Uterus (tissue), 4 donors: ENCODE measurements around the gene PKP4. TPM values are rescaled to one million over a fixed set of nuclear protein-coding genes. Genes with fewer than 3 reads are reported as not detected.

Experiments
- DNase-seq, 2 donors: peaks; one replicate each; pipeline ENCODE4 v3.0.0-alpha.2; 2019 to 2020
- H3K27ac ChIP-seq, 2 donors: fragments of 200-600 bp; sonication (generic); 1 replicate in 1 of 2; 2 replicates in 1 of 2; pipeline ENCODE4 v1.5.1; 2016 to 2018
- H3K27me3 ChIP-seq, 2 donors: fragments of 200-600 bp; sonication (generic); one replicate each; pipeline ENCODE4 v1.5.1; 2018 to 2019; ENCODE audit warnings: control low read depth in 1 of 2
- H3K36me3 ChIP-seq, 2 donors: fragments of 200-600 bp; sonication (generic); one replicate each; pipeline ENCODE4 v1.5.1; 2019; ENCODE audit warnings: control low read depth in 1 of 2
- H3K4me1 ChIP-seq, 2 donors: fragments of 200-600 bp; sonication (generic); one replicate each; pipeline ENCODE4 v1.5.1; 2018 to 2019; ENCODE audit warnings: control low read depth in 1 of 2
- H3K4me3 ChIP-seq, 2 donors: fragments of 200-600 bp; sonication (generic); 1 replicate in 1 of 2; 2 replicates in 1 of 2; pipeline ENCODE4 v1.5.1; 2018 to 2019; ENCODE audit warnings: mild to moderate bottlenecking in 1 of 2
- H3K9me3 ChIP-seq, 2 donors: fragments of 200-600 bp; sonication (generic); one replicate each; pipeline ENCODE4 v1.5.1; 2019; ENCODE audit warnings: control low read depth in 1 of 2
- POLR2A ChIP-seq, 2 donors: fragments of 450-650 bp; IDR thresholded peaks; one replicate each; pipeline ENCODE4 v1.6.1; 2016; ENCODE audit warnings: antibody characterized with exemption in 2 of 2, mild to moderate bottlenecking in 1 of 2, moderate library complexity in 1 of 2
- intact Hi-C: fragments of 100-400 bp; cut with DNase I; formaldehyde crosslinking; loops from one replicate; pipeline ENCODE4 v1.15.1; 2023; ENCODE audit warnings: low total_unique reads
- total RNA-seq, 4 donors: library from RNA; depleted of rRNA in 3 of 4; stranded (reverse); fragments of >200 nt in 3 of 4; gene quantifications; one replicate each; pipeline versions ENCODE4 v1.1.0 to v1.2.4, GENCODE V29; 2014 to 2023
- TF ChIP-seq, protein P1 (sequence below), 4 experiments: fragments of 200-600 bp in 2 of 4; fragments of 450-650 bp in 2 of 4; sonication (generic) in 2 of 4; IDR thresholded peaks; one replicate each; pipeline ENCODE4 v1.5.1; 2016 to 2019; ENCODE audit warnings: antibody characterized with exemption in 4 of 4, mild to moderate bottlenecking in 2 of 4, moderate library complexity in 1 of 4
- donor health status: DM: yes; HTN: yes; CAD: no.

Gene PKP4
- total RNA-seq, 4 donors from 2014 or later = 35.6 to 122 (median 60.6) TPM

DNA sequence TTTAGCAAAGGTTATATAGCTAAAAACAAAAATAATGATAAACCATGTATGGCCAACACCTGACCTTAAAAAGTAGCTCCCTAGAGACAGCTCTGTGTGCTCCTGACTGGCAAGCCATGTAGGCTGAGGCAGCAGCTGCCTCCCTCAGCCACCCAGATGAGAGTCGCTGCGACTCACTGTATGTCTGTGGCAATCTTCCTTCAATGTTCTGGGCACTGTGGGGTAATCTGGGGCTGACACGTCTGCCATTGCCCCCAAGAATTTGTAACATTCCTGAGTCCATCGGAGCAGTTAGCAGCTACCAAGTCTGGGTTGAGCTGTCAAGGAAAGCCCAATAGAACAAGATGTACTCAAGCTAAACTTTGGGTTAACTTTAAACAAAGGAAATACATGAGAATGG is 232.0 kb downstream of the PKP4 start:
- Histone ChIP-seq H3K4me1 (no peaks in the 10 kb centered on the region), H3K36me3 (no peaks in the 10 kb centered on the region), H3K4me3 (no peak overlapping the region), H3K9me3 (no peaks in the 10 kb centered on the region), H3K27ac (no peak overlapping the region), H3K27me3 (no peaks in the 10 kb centered on the region)
- TF ChIP-seq POLR2A (IDR thresholded peaks at IDR 0.05) = no peak
- TF ChIP-seq, protein P1, sequence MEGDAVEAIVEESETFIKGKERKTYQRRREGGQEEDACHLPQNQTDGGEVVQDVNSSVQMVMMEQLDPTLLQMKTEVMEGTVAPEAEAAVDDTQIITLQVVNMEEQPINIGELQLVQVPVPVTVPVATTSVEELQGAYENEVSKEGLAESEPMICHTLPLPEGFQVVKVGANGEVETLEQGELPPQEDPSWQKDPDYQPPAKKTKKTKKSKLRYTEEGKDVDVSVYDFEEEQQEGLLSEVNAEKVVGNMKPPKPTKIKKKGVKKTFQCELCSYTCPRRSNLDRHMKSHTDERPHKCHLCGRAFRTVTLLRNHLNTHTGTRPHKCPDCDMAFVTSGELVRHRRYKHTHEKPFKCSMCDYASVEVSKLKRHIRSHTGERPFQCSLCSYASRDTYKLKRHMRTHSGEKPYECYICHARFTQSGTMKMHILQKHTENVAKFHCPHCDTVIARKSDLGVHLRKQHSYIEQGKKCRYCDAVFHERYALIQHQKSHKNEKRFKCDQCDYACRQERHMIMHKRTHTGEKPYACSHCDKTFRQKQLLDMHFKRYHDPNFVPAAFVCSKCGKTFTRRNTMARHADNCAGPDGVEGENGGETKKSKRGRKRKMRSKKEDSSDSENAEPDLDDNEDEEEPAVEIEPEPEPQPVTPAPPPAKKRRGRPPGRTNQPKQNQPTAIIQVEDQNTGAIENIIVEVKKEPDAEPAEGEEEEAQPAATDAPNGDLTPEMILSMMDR (IDR thresholded peaks at IDR 0.05) = no peak
- intact Hi-C loops = no loop called here
- no peak for DNase-seq

DNA sequence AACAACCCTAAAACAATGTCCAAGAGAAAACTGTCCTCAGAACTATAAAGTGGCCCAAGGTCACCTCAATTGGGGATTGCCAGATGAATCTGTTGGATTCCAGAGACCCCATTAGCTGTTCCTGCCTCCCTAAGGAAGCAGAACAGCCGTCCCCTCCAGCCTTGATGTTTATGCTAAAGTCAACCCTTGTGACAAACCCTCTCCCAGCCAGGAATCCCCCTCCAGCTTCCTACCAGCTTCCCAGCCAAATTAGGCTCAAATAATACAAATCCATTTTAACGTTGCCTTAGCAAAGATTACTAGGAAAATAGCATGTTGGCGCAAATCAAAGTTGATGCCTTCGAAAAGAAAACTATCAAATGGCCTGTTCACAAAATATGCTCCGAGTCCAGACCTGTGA is 232.6 kb downstream of the PKP4 start:
- Histone ChIP-seq H3K4me1 (no peaks in the 10 kb centered on the region), H3K36me3 (no peaks in the 10 kb centered on the region), H3K27me3 (no peaks in the 10 kb centered on the region), H3K27ac (no peak overlapping the region), H3K4me3 (no peak overlapping the region), H3K9me3 (no peaks in the 10 kb centered on the region)
- intact Hi-C loops = no loop called here
- TF ChIP-seq, protein P1 (IDR thresholded peaks at IDR 0.05) = no peak
- TF ChIP-seq POLR2A (IDR thresholded peaks at IDR 0.05) = no peak
- DNase-seq = no peak

DNA sequence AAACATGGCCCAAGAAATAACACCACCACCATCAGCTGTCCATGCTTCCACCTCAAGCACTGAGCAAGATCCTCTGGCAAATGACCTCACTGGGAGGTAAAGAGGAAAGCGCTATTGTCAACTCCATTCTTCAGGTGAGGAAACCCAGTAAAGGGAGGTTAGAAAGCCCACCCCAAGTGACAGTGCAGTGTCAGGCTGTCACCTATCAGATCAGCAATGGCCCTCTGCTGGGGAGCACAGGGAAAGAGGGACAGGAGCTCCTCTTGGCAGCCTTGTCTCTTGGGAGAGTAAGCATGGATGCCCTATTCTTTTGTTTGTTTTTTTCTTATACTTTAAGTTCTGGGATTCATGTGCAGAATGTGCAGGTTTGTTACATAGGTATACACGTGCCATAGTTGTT is 234.1 kb downstream of the PKP4 start:
- DNase-seq = no peak
- H3K36me3 ChIP-seq = no peaks in the 10 kb centered on the region
- H3K4me1 ChIP-seq = no peaks in the 10 kb centered on the region
- intact Hi-C loops = no loop called here
- no peaks in the 10 kb centered on the region for H3K27me3 ChIP-seq
- no peak overlapping the region for H3K27ac ChIP-seq
- TF ChIP-seq, protein P1 (IDR thresholded peaks at IDR 0.05) = no peak
- TF ChIP-seq POLR2A (IDR thresholded peaks at IDR 0.05) = no peak
- no peaks in the 10 kb centered on the region for H3K9me3 ChIP-seq
- H3K4me3 ChIP-seq = no peak overlapping the region

DNA sequence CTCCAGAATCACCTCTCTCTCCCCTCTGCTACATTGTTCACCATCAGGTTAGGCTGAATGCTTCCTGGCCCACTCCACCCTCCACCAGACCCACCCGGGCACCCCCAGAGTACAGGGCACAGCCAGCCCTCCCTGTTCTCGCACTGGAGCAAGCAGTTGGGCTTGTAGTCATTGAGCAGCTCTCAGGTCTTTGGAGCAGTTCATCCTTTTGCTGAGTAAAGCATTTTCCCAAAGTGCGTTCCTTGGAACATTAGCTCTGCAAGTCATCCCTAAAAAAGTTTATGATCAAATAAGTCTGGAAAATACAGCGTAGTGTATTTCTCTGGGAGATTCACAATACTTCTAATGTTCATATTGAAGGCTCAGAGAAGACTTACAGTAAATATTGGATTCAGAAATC is 234.9 kb downstream of the PKP4 start:
- no peak overlapping the region for H3K4me3 ChIP-seq
- no peaks in the 10 kb centered on the region for H3K4me1 ChIP-seq
- no peaks in the 10 kb centered on the region for H3K9me3 ChIP-seq
- H3K27ac ChIP-seq = no peak overlapping the region
- H3K36me3 ChIP-seq = no peaks in the 10 kb centered on the region
- no peaks in the 10 kb centered on the region for H3K27me3 ChIP-seq
- no peak for DNase-seq
- no peak for TF ChIP-seq POLR2A (IDR thresholded peaks at IDR 0.05)
- TF ChIP-seq, protein P1 (IDR thresholded peaks at IDR 0.05) = no peak
- intact Hi-C loops = no loop called here

DNA sequence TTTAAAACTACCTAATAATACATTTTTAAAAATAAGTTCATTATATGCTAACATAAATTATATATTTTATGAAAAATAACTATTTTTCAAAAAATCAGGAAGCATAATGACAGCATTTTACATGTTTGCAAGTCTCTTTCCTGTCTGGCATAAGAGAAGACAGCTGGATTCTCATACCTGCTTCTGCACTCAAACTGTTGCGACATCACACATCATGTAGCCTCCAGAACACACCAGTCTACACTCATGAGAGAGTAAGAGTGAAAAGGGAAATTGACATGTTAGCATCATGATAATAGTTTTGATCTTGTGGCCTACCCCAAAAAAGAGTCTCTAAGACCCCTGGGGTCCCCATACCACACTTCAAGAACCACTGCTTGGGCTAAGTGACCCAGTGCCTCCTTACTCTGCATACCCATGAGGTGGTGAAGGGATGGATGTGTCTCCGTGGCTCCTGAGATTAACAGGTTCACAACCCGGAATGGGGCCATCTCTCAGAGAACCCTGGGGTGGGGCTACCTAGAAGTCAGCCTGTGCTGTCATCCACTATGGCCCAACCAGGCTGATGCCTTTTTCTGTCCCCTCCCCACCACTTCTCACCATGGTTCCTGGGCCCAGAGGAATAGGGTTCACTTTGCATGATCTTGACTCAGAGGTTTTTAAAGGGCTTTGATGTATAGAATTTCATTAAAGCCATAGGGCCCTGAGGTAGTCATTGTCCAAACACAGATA is 235.8 kb downstream of the PKP4 start:
- no peak for TF ChIP-seq POLR2A (IDR thresholded peaks at IDR 0.05)
- TF ChIP-seq, protein P1 (IDR thresholded peaks at IDR 0.05) = no peak
- no peaks in the 10 kb centered on the region for H3K4me1 ChIP-seq
- H3K27ac ChIP-seq = no peak overlapping the region
- H3K9me3 ChIP-seq = no peaks in the 10 kb centered on the region
- H3K27me3 ChIP-seq = no peaks in the 10 kb centered on the region
- intact Hi-C loops = no loop called here
- H3K4me3 ChIP-seq = no peak overlapping the region
- DNase-seq = no peak
- no peaks in the 10 kb centered on the region for H3K36me3 ChIP-seq
